HCT116 (cell line): ENCODE measurements around the gene GLDC. TPM values are rescaled to one million over a fixed set of nuclear protein-coding genes. Genes with fewer than 3 reads are reported as not detected.
A peak's percentile ranks its signal among the peaks of the same experiment; 100 is the strongest.

Experiments
- ATAC-seq: fragments of 200-7000 bp; cut with Tn5 transposase; 2 replicates; pipeline ENCODE4 v1.9.1; 2020; ENCODE audit warnings: mild to moderate bottlenecking, moderate library complexity
- BruUV-seq: library from RNA; stranded (reverse); fragments of 400-500 nt; replicated peaks from 2 replicates; lab custom pipeline; 2021; lab: Mats Ljungman, UMichigan
- CTCF ChIA-PET: fragments of 300-600 bp; sonication (Branson Sonifier 250); formaldehyde crosslinking; loops from one replicate; lab custom pipeline; 2021; ENCODE audit warnings: antibody characterized with exemption; lab: Charles Lee
- POLR2A ChIA-PET: fragments of 300-600, 350-600 bp; sonication (Branson Sonifier 250); formaldehyde crosslinking; loops from one replicate; lab custom pipeline; 2021; ENCODE audit warnings: antibody characterized with exemption; lab: Charles Lee
- RAD21 ChIA-PET, 2 experiments: fragments of 300-600 bp; sonication (Branson Sonifier 250); formaldehyde crosslinking; loops; one replicate each; lab custom pipeline; 2023; ENCODE audit warnings: low total read pairs in 2 of 2; ENCODE audit not compliant: uncharacterized antibody in 2 of 2, unreplicated experiment in 2 of 2, low non-redundant PET in 1 of 2; lab: Charles Lee
- DNase-seq: peaks from one replicate; pipeline ENCODE4 v3.0.0-alpha.2; 2010; ENCODE audit warnings: low read depth, low spot score
- H2AFZ ChIP-seq: fragments of 200-600 bp; shearing (Covaris generic), sonication (generic); 2 replicates; pipeline ENCODE4 v1.6.1; 2017; ENCODE audit warnings: low read depth, mixed run types, mixed read lengths, antibody characterized with exemption, low read length; ENCODE audit not compliant: poor library complexity, severe bottlenecking
- H3K27ac ChIP-seq: 2 replicates; pipeline ENCODE4 v1.5.1; 2012; ENCODE audit warnings: low read depth, low read length
- H3K27me3 ChIP-seq: fragments of 200-600 bp; sonication (generic); 2 replicates; pipeline ENCODE4 v1.6.1; 2016; ENCODE audit warnings: mixed run types, low read length, mixed read lengths; ENCODE audit not compliant: insufficient read depth
- H3K36me3 ChIP-seq, 2 experiments: fragments of 200-500 bp in 1 of 2; fragments of 200-600 bp in 1 of 2; sonication (Bioruptor generic) in 1 of 2; sonication (generic) in 1 of 2; 2 replicates each; pipeline versions ENCODE4 v1.5.1 to v1.6.1; 2014 to 2016; ENCODE audit warnings: low read length in 2 of 2, inconsistent platforms in 1 of 2, mixed read lengths in 1 of 2, mixed run types in 1 of 2; ENCODE audit not compliant: insufficient read depth in 2 of 2, control insufficient read depth in 1 of 2
- H3K4me1 ChIP-seq, 2 experiments: fragments of 200-600 bp in 1 of 2; sonication (generic) in 1 of 2; 2 replicates each; pipeline versions ENCODE4 v1.5.1 to v1.6.1; 2012 to 2017; ENCODE audit warnings: low read length in 2 of 2, inconsistent platforms in 1 of 2, mild to moderate bottlenecking in 1 of 2, mixed read lengths in 1 of 2, mixed run types in 1 of 2, moderate library complexity in 1 of 2; ENCODE audit not compliant: insufficient read depth in 2 of 2, control insufficient read depth in 1 of 2
- H3K4me2 ChIP-seq: fragments of 200-600 bp; sonication (generic); 2 replicates; pipeline ENCODE4 v1.6.1; 2017; ENCODE audit warnings: mixed run types, low read length, mixed read lengths
- H3K4me3 ChIP-seq, 2 experiments: fragments of 200-600 bp in 1 of 2; sonication (generic) in 1 of 2; replicated peaks in 1 of 2; 2 replicates each; pipeline ENCODE4 v1.5.1; 2011 to 2016; ENCODE audit warnings: low read length in 2 of 2, control low read depth in 1 of 2, low read depth in 1 of 2, mild to moderate bottlenecking in 1 of 2, mixed read lengths in 1 of 2, mixed run types in 1 of 2
- H3K79me2 ChIP-seq: fragments of 200-600 bp; sonication (generic); 2 replicates; pipeline ENCODE4 v1.6.1; 2017; ENCODE audit warnings: mild to moderate bottlenecking, mixed run types, low read length, moderate library complexity, mixed read lengths; ENCODE audit not compliant: insufficient read depth
- H3K9ac ChIP-seq: fragments of 200-600 bp; sonication (generic); 2 replicates; pipeline ENCODE4 v1.6.1; 2016; ENCODE audit warnings: low read length, mixed read lengths
- H3K9me2 ChIP-seq: fragments of 200-600 bp; sonication (generic), shearing (Covaris generic); 2 replicates; pipeline ENCODE4 v1.6.1; 2017; ENCODE audit warnings: mixed run types, mild to moderate bottlenecking, moderate library complexity; ENCODE audit not compliant: insufficient read depth
- H3K9me3 ChIP-seq, 2 experiments: fragments of 200-500 bp in 1 of 2; fragments of 200-600 bp in 1 of 2; sonication (Bioruptor generic) in 1 of 2; sonication (generic) in 1 of 2; 2 replicates each; pipeline ENCODE4 v1.6.1; 2014 to 2017; ENCODE audit warnings: low read length in 2 of 2, mixed read lengths in 2 of 2, inconsistent platforms in 1 of 2, low read depth in 1 of 2, mild to moderate bottlenecking in 1 of 2, mixed run types in 1 of 2, moderate library complexity in 1 of 2; ENCODE audit not compliant: control insufficient read depth in 1 of 2, insufficient read depth in 1 of 2
- H4K20me1 ChIP-seq: fragments of 200-600 bp; sonication (generic), shearing (Covaris generic); 2 replicates; pipeline ENCODE4 v1.6.1; 2017; ENCODE audit warnings: mixed run types, mild to moderate bottlenecking, moderate library complexity; ENCODE audit not compliant: insufficient read depth
- CEBPB ChIP-seq: IDR thresholded peaks from 2 replicates; pipeline ENCODE4 v1.6.1; 2012; ENCODE audit warnings: low read depth
- EGR1 ChIP-seq: IDR thresholded peaks from 2 replicates; pipeline ENCODE4 v1.6.1; 2012; ENCODE audit warnings: low read depth
- EZH2 ChIP-seq: fragments of 200-600 bp; sonication (generic); IDR thresholded peaks from 2 replicates; pipeline ENCODE4 v1.6.1; 2017; ENCODE audit warnings: antibody characterized with exemption, mixed run types
- FOSL1 ChIP-seq: IDR thresholded peaks from 2 replicates; pipeline ENCODE4 v1.6.1; 2012; ENCODE audit warnings: low read depth
- POLR2A ChIP-seq: IDR thresholded peaks from 2 replicates; pipeline ENCODE4 v1.7.0; 2011; ENCODE audit warnings: borderline replicate concordance; ENCODE audit not compliant: insufficient read depth, insufficient read length; ENCODE audit errors: extremely low read depth
- POLR2AphosphoS5 ChIP-seq: IDR thresholded peaks from 2 replicates; pipeline ENCODE4 v1.6.1; 2011; ENCODE audit warnings: mild to moderate bottlenecking, low read depth, low read length, moderate library complexity
- RAD21 ChIP-seq: IDR thresholded peaks from 2 replicates; pipeline ENCODE4 v1.6.1; 2012; ENCODE audit warnings: low read depth, mild to moderate bottlenecking
- TCF7L2 ChIP-seq: IDR thresholded peaks from 2 replicates; pipeline ENCODE4 v1.7.0; 2011; ENCODE audit warnings: borderline replicate concordance, inconsistent platforms; ENCODE audit not compliant: insufficient read depth, insufficient read length; ENCODE audit errors: extremely low read depth
- YY1 ChIP-seq: IDR thresholded peaks from 2 replicates; pipeline ENCODE4 v1.6.1; 2011; ENCODE audit warnings: low read length, low read depth, moderate library complexity, mild to moderate bottlenecking; ENCODE audit not compliant: insufficient replicate concordance; ENCODE audit errors: extremely low read depth
- intact Hi-C: fragments of 100-400 bp; cut with micrococcal nuclease; formaldehyde crosslinking; loops from 2 replicates; pipeline ENCODE4 v1.10.0; 2022
- total RNA-seq: library from RNA; stranded (reverse); gene quantifications from one replicate; pipeline ENCODE4 v1.2.1, GENCODE V29; 2021; ENCODE audit not compliant: unreplicated experiment
- TF ChIP-seq, protein P1 (sequence below): IDR thresholded peaks from 2 replicates; pipeline ENCODE4 v1.6.1; 2012; ENCODE audit warnings: low read depth
- TF ChIP-seq, protein P2 (sequence below), 3 experiments: fragments of 200-600 bp in 1 of 3; sonication (generic) in 1 of 3; IDR thresholded peaks in 2 of 3; conservative IDR thresholded peaks in 1 of 3; 2 replicates each; pipeline ENCODE4 v1.5.1; 2012 to 2017; ENCODE audit warnings: low read depth in 2 of 3, low read length in 2 of 3, antibody characterized with exemption in 1 of 3, borderline replicate concordance in 1 of 3, control low read depth in 1 of 3, mild to moderate bottlenecking in 1 of 3, mixed read lengths in 1 of 3, mixed run types in 1 of 3, moderate library complexity in 1 of 3; ENCODE audit not compliant: insufficient read depth in 1 of 3
- TF ChIP-seq, protein P3 (sequence below): IDR thresholded peaks from 2 replicates; pipeline ENCODE4 v1.6.1; 2012
- TF ChIP-seq, protein P4 (sequence below): IDR thresholded peaks from 2 replicates; pipeline ENCODE4 v1.6.1; 2012

Gene GLDC
- total RNA-seq, 1 experiment from 2014 or later, result 4.9 TPM

DNA sequence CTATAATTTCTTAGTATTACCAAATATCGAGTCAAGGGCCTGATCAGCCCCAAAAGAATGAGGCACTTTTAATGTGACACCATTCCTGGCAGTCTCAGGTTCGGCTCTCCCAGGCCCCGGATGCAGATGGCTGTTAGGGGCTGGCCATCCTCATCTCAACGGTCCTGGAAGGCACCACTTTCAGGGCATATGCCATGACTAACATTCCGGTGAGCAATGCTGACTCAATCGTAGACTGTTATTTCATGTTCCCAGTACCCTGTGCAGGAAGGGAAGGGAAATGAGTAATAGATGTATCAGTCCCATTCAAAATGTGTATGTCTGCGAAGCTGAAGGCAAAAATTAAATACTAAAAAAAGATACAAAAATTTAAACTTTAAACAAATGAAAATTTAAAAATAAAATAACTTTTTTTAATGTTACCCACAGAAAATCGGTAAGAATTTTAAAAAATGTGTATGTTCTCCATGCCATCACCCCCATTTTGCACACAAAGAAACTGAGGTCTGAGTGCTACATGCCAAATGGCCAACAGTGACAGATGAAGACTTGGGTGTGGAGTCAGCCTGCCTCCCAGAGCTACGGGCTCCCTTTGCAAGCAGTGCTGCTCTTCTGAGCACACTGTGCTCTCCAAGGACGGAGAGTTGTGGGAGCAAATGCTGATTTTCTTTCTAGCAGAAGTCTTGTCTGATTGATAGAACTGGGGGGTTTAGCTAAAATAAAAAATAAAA lies 79.0 kb downstream of the GLDC start (continued):
- TF ChIP-seq, protein P1, sequence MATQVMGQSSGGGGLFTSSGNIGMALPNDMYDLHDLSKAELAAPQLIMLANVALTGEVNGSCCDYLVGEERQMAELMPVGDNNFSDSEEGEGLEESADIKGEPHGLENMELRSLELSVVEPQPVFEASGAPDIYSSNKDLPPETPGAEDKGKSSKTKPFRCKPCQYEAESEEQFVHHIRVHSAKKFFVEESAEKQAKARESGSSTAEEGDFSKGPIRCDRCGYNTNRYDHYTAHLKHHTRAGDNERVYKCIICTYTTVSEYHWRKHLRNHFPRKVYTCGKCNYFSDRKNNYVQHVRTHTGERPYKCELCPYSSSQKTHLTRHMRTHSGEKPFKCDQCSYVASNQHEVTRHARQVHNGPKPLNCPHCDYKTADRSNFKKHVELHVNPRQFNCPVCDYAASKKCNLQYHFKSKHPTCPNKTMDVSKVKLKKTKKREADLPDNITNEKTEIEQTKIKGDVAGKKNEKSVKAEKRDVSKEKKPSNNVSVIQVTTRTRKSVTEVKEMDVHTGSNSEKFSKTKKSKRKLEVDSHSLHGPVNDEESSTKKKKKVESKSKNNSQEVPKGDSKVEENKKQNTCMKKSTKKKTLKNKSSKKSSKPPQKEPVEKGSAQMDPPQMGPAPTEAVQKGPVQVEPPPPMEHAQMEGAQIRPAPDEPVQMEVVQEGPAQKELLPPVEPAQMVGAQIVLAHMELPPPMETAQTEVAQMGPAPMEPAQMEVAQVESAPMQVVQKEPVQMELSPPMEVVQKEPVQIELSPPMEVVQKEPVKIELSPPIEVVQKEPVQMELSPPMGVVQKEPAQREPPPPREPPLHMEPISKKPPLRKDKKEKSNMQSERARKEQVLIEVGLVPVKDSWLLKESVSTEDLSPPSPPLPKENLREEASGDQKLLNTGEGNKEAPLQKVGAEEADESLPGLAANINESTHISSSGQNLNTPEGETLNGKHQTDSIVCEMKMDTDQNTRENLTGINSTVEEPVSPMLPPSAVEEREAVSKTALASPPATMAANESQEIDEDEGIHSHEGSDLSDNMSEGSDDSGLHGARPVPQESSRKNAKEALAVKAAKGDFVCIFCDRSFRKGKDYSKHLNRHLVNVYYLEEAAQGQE, result no peak
- TF ChIP-seq, protein P2, sequence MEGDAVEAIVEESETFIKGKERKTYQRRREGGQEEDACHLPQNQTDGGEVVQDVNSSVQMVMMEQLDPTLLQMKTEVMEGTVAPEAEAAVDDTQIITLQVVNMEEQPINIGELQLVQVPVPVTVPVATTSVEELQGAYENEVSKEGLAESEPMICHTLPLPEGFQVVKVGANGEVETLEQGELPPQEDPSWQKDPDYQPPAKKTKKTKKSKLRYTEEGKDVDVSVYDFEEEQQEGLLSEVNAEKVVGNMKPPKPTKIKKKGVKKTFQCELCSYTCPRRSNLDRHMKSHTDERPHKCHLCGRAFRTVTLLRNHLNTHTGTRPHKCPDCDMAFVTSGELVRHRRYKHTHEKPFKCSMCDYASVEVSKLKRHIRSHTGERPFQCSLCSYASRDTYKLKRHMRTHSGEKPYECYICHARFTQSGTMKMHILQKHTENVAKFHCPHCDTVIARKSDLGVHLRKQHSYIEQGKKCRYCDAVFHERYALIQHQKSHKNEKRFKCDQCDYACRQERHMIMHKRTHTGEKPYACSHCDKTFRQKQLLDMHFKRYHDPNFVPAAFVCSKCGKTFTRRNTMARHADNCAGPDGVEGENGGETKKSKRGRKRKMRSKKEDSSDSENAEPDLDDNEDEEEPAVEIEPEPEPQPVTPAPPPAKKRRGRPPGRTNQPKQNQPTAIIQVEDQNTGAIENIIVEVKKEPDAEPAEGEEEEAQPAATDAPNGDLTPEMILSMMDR (IDR thresholded peaks at IDR 0.05 in 2 of 3, conservative IDR thresholded peaks at IDR 0.05 in 1 of 3; ENCODE audit: borderline replicate concordance in 1 of 3, insufficient read depth in 1 of 3, low read depth in 2 of 3, low read length in 2 of 3), result no peak
- TF ChIP-seq, protein P3, sequence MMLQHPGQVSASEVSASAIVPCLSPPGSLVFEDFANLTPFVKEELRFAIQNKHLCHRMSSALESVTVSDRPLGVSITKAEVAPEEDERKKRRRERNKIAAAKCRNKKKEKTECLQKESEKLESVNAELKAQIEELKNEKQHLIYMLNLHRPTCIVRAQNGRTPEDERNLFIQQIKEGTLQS, result peak; percentile 66
- TF ChIP-seq, protein P4, sequence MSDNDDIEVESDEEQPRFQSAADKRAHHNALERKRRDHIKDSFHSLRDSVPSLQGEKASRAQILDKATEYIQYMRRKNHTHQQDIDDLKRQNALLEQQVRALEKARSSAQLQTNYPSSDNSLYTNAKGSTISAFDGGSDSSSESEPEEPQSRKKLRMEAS, result peak; percentile 88

DNA sequence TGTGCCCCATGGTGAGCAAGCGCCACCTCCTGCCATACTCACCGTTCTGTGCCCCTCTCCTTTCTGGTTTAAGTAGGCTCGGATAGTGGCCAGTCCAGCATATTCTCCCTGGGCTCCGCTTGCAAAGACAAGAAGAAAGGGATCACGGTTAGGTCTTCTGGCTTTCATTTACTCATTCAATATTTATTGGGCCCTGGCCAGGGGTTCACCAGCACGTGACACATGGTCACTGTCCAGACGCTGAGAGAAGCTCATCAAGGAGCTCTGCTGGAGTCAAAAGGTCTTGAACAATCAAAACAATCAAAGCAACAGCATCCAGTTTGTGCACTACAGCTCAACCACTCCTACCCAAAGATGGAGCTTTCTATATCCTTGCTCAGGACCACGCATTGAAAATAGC lies 80.2 kb downstream of the GLDC start:
- H3K9ac ChIP-seq, result no peak overlapping the region
- H3K9me2 ChIP-seq, result no peaks in the 10 kb centered on the region
- no peaks in the 10 kb centered on the region for H3K9me3 ChIP-seq
- H3K4me2 ChIP-seq, result 0 out of 2 replicates have a peak overlapping the region, but pooled peaks have one; percentile 78
- RAD21 ChIA-PET, result no interaction called here
- peaks cover 33 to 56% of the 10 kb centered on the region in 2 experiments for H3K4me1 ChIP-seq
- POLR2A ChIA-PET, result no interaction called here
- no peak for DNase-seq
- H3K4me3 ChIP-seq, result no peak overlapping the region
- no peak for ATAC-seq
- no TSS peak for BruUV-seq
- no peaks in the 10 kb centered on the region for H3K79me2 ChIP-seq
- H3K27me3 ChIP-seq, result no peaks in the 10 kb centered on the region
- H3K36me3 ChIP-seq, result no peaks in the 10 kb centered on the region
- no peaks in the 10 kb centered on the region for H4K20me1 ChIP-seq
- H3K27ac ChIP-seq, result no peak overlapping the region; the same call in 1 of the 2 replicates
- CTCF ChIA-PET, result interaction anchor here (1.1 kb wide), 1 partner anchor 174 kb away, joined by 3 read pairs; no protein-coding TSS in a partner anchor
- TF ChIP-seq YY1 (no peak), CEBPB (no peak), POLR2A (no peak), RAD21 (no peak), EZH2 (no peak), FOSL1 (no peak), POLR2AphosphoS5 (no peak), TCF7L2 (no peak), EGR1 (no peak)
- TF ChIP-seq, protein P2 (IDR thresholded peaks at IDR 0.05 in 2 of 3, conservative IDR thresholded peaks at IDR 0.05 in 1 of 3; ENCODE audit: borderline replicate concordance in 1 of 3, insufficient read depth in 1 of 3, low read depth in 2 of 3, low read length in 2 of 3), result no peak
- intact Hi-C loops, result loop anchor here (10.0 kb wide), 1 partner anchor 681 kb away; no protein-coding TSS in a partner anchor
- H2AFZ ChIP-seq, result peak overlapping the region; percentile 75
